Mesenchymal stem cell (in vitro differentiated cells and primary cell): Measurements from ENCODE around the gene GPRIN3.

Source experiments
- DNase-seq: peaks from one replicate; pipeline ENCODE4 v3.0.0-alpha.2; 2013
- H2AFZ ChIP-seq: one replicate; pipeline ENCODE4 v1.6.1; 2013; ENCODE audit warnings: low read depth, mild to moderate bottlenecking, control low read depth, inconsistent platforms, low read length, moderate library complexity
- H2AK5ac ChIP-seq: 2 replicates; pipeline ENCODE4 v1.6.1; 2013; ENCODE audit warnings: low read length, moderate library complexity, mild to moderate bottlenecking, inconsistent platforms; ENCODE audit not compliant: severe bottlenecking
- H2BK120ac ChIP-seq: one replicate; pipeline ENCODE4 v1.6.1; 2013; ENCODE audit warnings: low read depth, mild to moderate bottlenecking, inconsistent platforms, low read length, moderate library complexity
- H2BK12ac ChIP-seq, 2 experiments: one replicate each; pipeline ENCODE4 v1.6.1; 2013; ENCODE audit warnings: inconsistent platforms in 2 of 2, low read length in 2 of 2, mild to moderate bottlenecking in 2 of 2, moderate library complexity in 2 of 2, control low read depth in 1 of 2
- H2BK15ac ChIP-seq: one replicate; pipeline ENCODE4 v1.6.1; 2013; ENCODE audit warnings: mild to moderate bottlenecking, low read depth, inconsistent platforms; ENCODE audit not compliant: poor library complexity, severe bottlenecking
- H2BK5ac ChIP-seq: 2 replicates; pipeline ENCODE4 v1.6.1; 2013; ENCODE audit warnings: low read depth, mild to moderate bottlenecking, low read length, control low read depth, inconsistent platforms; ENCODE audit not compliant: poor library complexity, severe bottlenecking
- H3K14ac ChIP-seq, 2 experiments: one replicate each; pipeline ENCODE4 v1.6.1; 2013; ENCODE audit warnings: inconsistent platforms in 2 of 2, low read length in 2 of 2, control low read depth in 1 of 2, mild to moderate bottlenecking in 1 of 2, moderate library complexity in 1 of 2
- H3K18ac ChIP-seq, 2 experiments: one replicate each; pipeline ENCODE4 v1.6.1; 2013; ENCODE audit warnings: inconsistent platforms in 2 of 2, low read length in 2 of 2, control low read depth in 1 of 2, low read depth in 1 of 2, mild to moderate bottlenecking in 1 of 2
- H3K23ac ChIP-seq, 2 experiments: one replicate each; pipeline ENCODE4 v1.6.1; 2013; ENCODE audit warnings: inconsistent platforms in 2 of 2, low read length in 2 of 2, mild to moderate bottlenecking in 2 of 2, moderate library complexity in 2 of 2, control low read depth in 1 of 2
- H3K27ac ChIP-seq: 2 replicates; pipeline ENCODE4 v1.5.1; 2013; ENCODE audit warnings: mild to moderate bottlenecking, moderate library complexity, low read length, control low read depth, inconsistent platforms; ENCODE audit not compliant: poor library complexity, severe bottlenecking
- H3K27me3 ChIP-seq, 2 experiments: 2 replicates each; pipeline versions ENCODE4 v1.6.1 to v1.7.0; 2013; ENCODE audit warnings: low read length in 2 of 2, mild to moderate bottlenecking in 2 of 2, moderate library complexity in 2 of 2, control low read depth in 1 of 2, inconsistent platforms in 1 of 2; ENCODE audit not compliant: control insufficient read depth in 1 of 2, insufficient read depth in 1 of 2
- H3K36me3 ChIP-seq, 2 experiments: 2 replicates each; pipeline versions ENCODE4 v1.6.1 to v1.7.0; 2013; ENCODE audit warnings: low read length in 2 of 2, control low read depth in 1 of 2, inconsistent platforms in 1 of 2, low read depth in 1 of 2, mild to moderate bottlenecking in 1 of 2; ENCODE audit not compliant: insufficient read depth in 2 of 2, control insufficient read depth in 1 of 2
- H3K4ac ChIP-seq, 2 experiments: one replicate each; pipeline ENCODE4 v1.6.1; 2013; ENCODE audit warnings: inconsistent platforms in 2 of 2, low read length in 2 of 2, mild to moderate bottlenecking in 2 of 2, moderate library complexity in 2 of 2, control low read depth in 1 of 2, low read depth in 1 of 2
- H3K4me1 ChIP-seq: 2 replicates; pipeline ENCODE4 v1.6.1; 2013; ENCODE audit warnings: low read depth, low read length, control low read depth; ENCODE audit not compliant: control insufficient read depth, insufficient read depth
- H3K4me2 ChIP-seq: 2 replicates; pipeline ENCODE4 v1.6.1; 2013; ENCODE audit warnings: low read length, mild to moderate bottlenecking, inconsistent platforms; ENCODE audit not compliant: poor library complexity, severe bottlenecking
- H3K4me3 ChIP-seq, 2 experiments: 2 replicates each; pipeline versions ENCODE4 v1.5.1 to v1.7.0; 2013; ENCODE audit warnings: low read length in 2 of 2, mild to moderate bottlenecking in 2 of 2, control low read depth in 1 of 2, low read depth in 1 of 2; ENCODE audit not compliant: insufficient read depth in 1 of 2
- H3K79me1 ChIP-seq: replicated peaks from 2 replicates; pipeline ENCODE4 v1.6.1; 2013; ENCODE audit warnings: mild to moderate bottlenecking, control low read depth, low read length, inconsistent platforms; ENCODE audit not compliant: poor library complexity, severe bottlenecking
- H3K9ac ChIP-seq: 2 replicates; pipeline ENCODE4 v1.7.0; 2013; ENCODE audit warnings: mild to moderate bottlenecking, low read length, moderate library complexity
- H3K9me3 ChIP-seq: 2 replicates; pipeline ENCODE4 v1.7.0; 2013; ENCODE audit warnings: mild to moderate bottlenecking, low read length; ENCODE audit not compliant: control insufficient read depth
- H4K8ac ChIP-seq: one replicate; pipeline ENCODE4 v1.6.1; 2013; ENCODE audit warnings: inconsistent platforms, mild to moderate bottlenecking, low read length, moderate library complexity
- H4K91ac ChIP-seq: one replicate; pipeline ENCODE4 v1.6.1; 2013; ENCODE audit warnings: mild to moderate bottlenecking, low read length, inconsistent platforms
- WGBS: methylation state at CpG from one replicate; pipeline ENCODE4 v1.1.7; 2013; ENCODE audit warnings: mixed read lengths; 5-methylcytosine and 5-hydroxymethylcytosine counted together

The GPRIN3 gene

DNA sequence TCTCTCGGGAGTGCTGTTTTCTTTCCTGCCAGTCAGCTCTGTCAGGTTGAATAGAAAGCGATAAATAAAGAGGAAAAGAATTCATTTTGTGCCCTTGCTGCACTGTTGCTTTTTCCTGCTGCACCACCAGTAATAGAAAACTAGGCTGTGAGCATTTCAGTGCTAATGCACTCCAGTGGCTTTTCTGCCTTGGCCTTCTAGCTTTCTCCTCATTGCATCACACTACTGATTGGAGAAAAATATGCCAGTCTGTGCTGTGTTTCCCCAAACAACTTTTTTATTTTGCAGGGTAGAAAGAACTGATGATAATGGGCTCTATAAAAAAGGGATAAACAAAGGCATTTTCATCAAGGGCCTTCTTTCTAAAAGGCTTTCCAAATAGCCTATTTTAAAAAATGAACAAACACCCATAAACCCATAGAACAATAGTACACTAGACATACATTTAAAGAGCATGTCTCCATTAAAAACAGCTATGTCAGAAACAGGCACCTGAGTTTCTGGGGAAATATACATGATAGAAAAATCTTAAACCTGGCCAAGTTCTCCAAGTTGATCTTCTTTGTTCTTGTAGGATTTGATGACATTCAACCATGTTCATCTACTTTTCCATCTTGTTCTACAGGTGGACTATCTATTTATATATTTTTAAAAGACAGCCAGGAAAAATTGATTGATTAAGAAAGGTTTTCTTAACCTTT lies 86.3 kb downstream of the GPRIN3 start:
- Histone ChIP-seq H2BK120ac (no peak overlapping the region), H3K36me3 (no peaks in the 10 kb centered on the region), H3K4me3 (no peak overlapping the region), H3K4me1 (no peaks in the 10 kb centered on the region), H3K79me1 (no peaks in the 10 kb centered on the region), H2AFZ (no peak overlapping the region), H3K18ac (no peak overlapping the region), H2BK12ac (no peak overlapping the region), H4K91ac (no peak overlapping the region), H2BK5ac (no peak overlapping the region), H4K8ac (no peak overlapping the region), H3K14ac (no peak overlapping the region), H3K23ac (no peak overlapping the region), H3K27ac (no peak overlapping the region), H2AK5ac (no peak overlapping the region), H3K9me3 (no peaks in the 10 kb centered on the region), H3K4me2 (no peak overlapping the region), H2BK15ac (no peak overlapping the region), H3K27me3 (peaks cover 0 to 27% of the 10 kb centered on the region in 2 experiments), H3K9ac (no peak overlapping the region), H3K4ac (no peak overlapping the region)
- DNase-seq: peak; percentile 33
- 95% methylated on average over 2 of the region's 2 CpGs for WGBS

GRCh38 chr4:89218587-89218986 lies 89.0 kb downstream of the GPRIN3 start:
- Histone ChIP-seq H2BK12ac (no peak overlapping the region), H3K14ac (no peak overlapping the region), H2AK5ac (no peak overlapping the region), H3K4me1 (no peaks in the 10 kb centered on the region), H3K27ac (no peak overlapping the region), H3K27me3 (peaks cover 0 to 35% of the 10 kb centered on the region in 2 experiments), H3K4me3 (no peak overlapping the region), H2AFZ (no peak overlapping the region), H3K79me1 (no peaks in the 10 kb centered on the region), H2BK5ac (no peak overlapping the region), H4K8ac (no peak overlapping the region), H3K4ac (no peak overlapping the region), H3K23ac (no peak overlapping the region), H3K36me3 (no peaks in the 10 kb centered on the region), H3K9me3 (no peaks in the 10 kb centered on the region), H3K4me2 (no peak overlapping the region), H3K18ac (no peak overlapping the region), H3K9ac (no peak overlapping the region), H2BK120ac (no peak overlapping the region), H4K91ac (no peak overlapping the region), H2BK15ac (no peak overlapping the region)
- WGBS: no CpG with 5 or more reads among the region's 1 CpG
- DNase-seq: no peak

DNA sequence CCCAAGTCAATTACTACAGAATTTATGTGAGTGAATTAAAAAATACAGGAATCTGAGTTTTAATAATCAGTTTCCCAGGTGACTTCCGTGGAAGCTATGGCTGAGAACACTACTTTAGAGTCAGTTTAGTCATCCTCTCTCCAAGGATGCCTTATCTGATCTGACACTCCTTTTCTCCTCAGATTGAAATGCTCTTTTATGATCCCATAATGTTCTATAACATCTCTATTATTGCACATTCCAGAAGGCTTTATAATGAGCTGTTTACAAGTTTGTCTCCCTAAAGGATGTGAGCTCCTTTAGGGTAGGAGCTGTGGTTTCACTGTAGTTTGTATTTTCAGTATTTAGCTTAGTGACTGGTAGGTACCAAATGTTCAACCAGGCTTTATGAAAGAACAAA lies 90.0 kb downstream of the GPRIN3 start:
- H2BK5ac ChIP-seq: no peak overlapping the region
- H2BK12ac ChIP-seq: no peak overlapping the region
- no peak overlapping the region for H3K27ac ChIP-seq
- no peak for DNase-seq
- H3K4me1 ChIP-seq: no peaks in the 10 kb centered on the region
- H2AFZ ChIP-seq: no peak overlapping the region
- 71% methylated on average over 1 of the region's 1 CpG for WGBS
- no peak overlapping the region for H3K9ac ChIP-seq
- no peak overlapping the region for H3K18ac ChIP-seq
- H4K8ac ChIP-seq: no peak overlapping the region
- no peak overlapping the region for H2BK15ac ChIP-seq
- H2AK5ac ChIP-seq: no peak overlapping the region
- no peaks in the 10 kb centered on the region for H3K9me3 ChIP-seq
- H3K36me3 ChIP-seq: no peaks in the 10 kb centered on the region
- H2BK120ac ChIP-seq: no peak overlapping the region
- H3K4me3 ChIP-seq: no peak overlapping the region
- H3K79me1 ChIP-seq: no peaks in the 10 kb centered on the region
- no peak overlapping the region for H3K4ac ChIP-seq
- peaks cover 0 to 35% of the 10 kb centered on the region in 2 experiments for H3K27me3 ChIP-seq
- no peak overlapping the region for H3K14ac ChIP-seq
- H3K4me2 ChIP-seq: no peak overlapping the region
- H4K91ac ChIP-seq: no peak overlapping the region
- H3K23ac ChIP-seq: no peak overlapping the region

GRCh38 chr4:89216866-89217265 lies 90.7 kb downstream of the GPRIN3 start:
- Histone ChIP-seq H3K4ac (no peak overlapping the region), H3K27me3 (peaks cover 0 to 40% of the 10 kb centered on the region in 2 experiments), H3K9ac (no peak overlapping the region), H2BK120ac (no peak overlapping the region), H3K79me1 (no peaks in the 10 kb centered on the region), H4K91ac (no peak overlapping the region), H2BK5ac (no peak overlapping the region), H2BK12ac (no peak overlapping the region), H4K8ac (peak overlapping the region; percentile 72), H3K14ac (no peak overlapping the region), H3K36me3 (no peaks in the 10 kb centered on the region), H2AK5ac (no peak overlapping the region), H2AFZ (no peak overlapping the region), H3K9me3 (no peaks in the 10 kb centered on the region), H3K27ac (no peak overlapping the region), H3K23ac (no peak overlapping the region), H3K4me3 (no peak overlapping the region), H3K18ac (no peak overlapping the region), H3K4me2 (no peak overlapping the region), H2BK15ac (no peak overlapping the region), H3K4me1 (no peaks in the 10 kb centered on the region)
- DNase-seq: no peak
- WGBS: 91% methylated on average over 1 of the region's 1 CpG
